ENCODE results near the gene MAFG. TPM values are rescaled to one million over a fixed set of nuclear protein-coding genes. Genes with fewer than 3 reads are reported as not detected.
A peak's percentile ranks its signal among the peaks of the same experiment; 100 is the strongest.

MAFG gene
- total and polyA plus RNA-seq, 8 donors: 2.3 to 30.4 (median 11.2) TPM

GRCh38 chr17:81890447-81891302, 36.9 kb downstream of the MAFG start:
- DNase-seq: peak in 1 of 2 donors; percentile 62
- WGBS, 5 donors: 4 to 18% (median 6%) methylated on average over 22 to 69 of the region's 69 CpGs
- H3K36me3 ChIP-seq: peaks cover 36 to 72% (median 64%) of the 10 kb centered on the region in 4 donors
- intact Hi-C loops (cut with DNase I; ENCODE audit: low total_unique reads): no loop called here
- peak overlapping the region; percentile 75 to 96 (median 95) for H3K27ac ChIP-seq
- H3K9me3 ChIP-seq: no peaks in the 10 kb centered on the region
- peak overlapping the region; percentile 77 to 98 (median 93) for H3K4me3 ChIP-seq
- no peak for TF ChIP-seq CTCF (IDR thresholded peaks at IDR 0.05)
- no peak for TF ChIP-seq POLR2AphosphoS5 (IDR thresholded peaks at IDR 0.05)
- no peak for TF ChIP-seq POLR2A (IDR thresholded peaks at IDR 0.05)
- H3K4me1 ChIP-seq: peaks cover 23 to 42% (median 36%) of the 10 kb centered on the region in 4 donors
- H3K27me3 ChIP-seq: no peaks in the 10 kb centered on the region

GRCh38 chr17:81889602-81890001, 37.9 kb downstream of the MAFG start:
- H3K27me3 ChIP-seq: no peaks in the 10 kb centered on the region
- intact Hi-C loops (cut with DNase I; ENCODE audit: low total_unique reads): no loop called here
- H3K9me3 ChIP-seq: no peaks in the 10 kb centered on the region
- peak overlapping the region in 2 of 4 donors; percentile 90 to 98 for H3K4me3 ChIP-seq
- peaks cover 33 to 72% (median 64%) of the 10 kb centered on the region in 4 donors for H3K36me3 ChIP-seq
- H3K4me1 ChIP-seq: peaks cover 23 to 42% (median 36%) of the 10 kb centered on the region in 4 donors
- 79 to 89% (median 86%) methylated on average over 9 of the region's 9 CpGs for WGBS, 5 donors
- no peak for DNase-seq
- H3K27ac ChIP-seq: no peak overlapping the region
- TF ChIP-seq CTCF (IDR thresholded peaks at IDR 0.05): no peak
- no peak for TF ChIP-seq EP300 (IDR thresholded peaks at IDR 0.05)
- TF ChIP-seq POLR2AphosphoS5 (IDR thresholded peaks at IDR 0.05): no peak
- no peak for TF ChIP-seq POLR2A (IDR thresholded peaks at IDR 0.05)

- Histone ChIP-seq H3K9me3 (no peaks in the 10 kb centered on the region), H3K36me3 (peaks cover 33 to 72% (median 64%) of the 10 kb centered on the region in 4 donors), H3K4me1 (peaks cover 23 to 42% (median 36%) of the 10 kb centered on the region in 4 donors), H3K27ac (no peak overlapping the region), H3K4me3 (no peak overlapping the region), H3K27me3 (no peaks in the 10 kb centered on the region)
- intact Hi-C loops (cut with DNase I; ENCODE audit: low total_unique reads): no loop called here
- TF ChIP-seq POLR2AphosphoS5 (IDR thresholded peaks at IDR 0.05) (no peak), EP300 (IDR thresholded peaks at IDR 0.05) (no peak), CTCF (IDR thresholded peaks at IDR 0.05) (no peak), POLR2A (IDR thresholded peaks at IDR 0.05) (no peak)
- 90 to 92% (median 91%) methylated on average over 15 to 16 of the region's 16 CpGs for WGBS, 5 donors
- DNase-seq: no peak
Observed at GRCh38 chr17:81888988-81889595, 38.4 kb downstream of the MAFG start.

- Histone ChIP-seq H3K27me3 (no peaks in the 10 kb centered on the region), H3K27ac (no peak overlapping the region), H3K9me3 (no peaks in the 10 kb centered on the region), H3K4me1 (peaks cover 23 to 42% (median 35%) of the 10 kb centered on the region in 4 donors), H3K4me3 (no peak overlapping the region), H3K36me3 (peaks cover 33 to 71% (median 66%) of the 10 kb centered on the region in 4 donors)
- intact Hi-C loops (cut with DNase I; ENCODE audit: low total_unique reads): no loop called here
- DNase-seq: no peak
- no peak for TF ChIP-seq CTCF (IDR thresholded peaks at IDR 0.05)
- TF ChIP-seq POLR2A (IDR thresholded peaks at IDR 0.05): no peak
- no peak for TF ChIP-seq EP300 (IDR thresholded peaks at IDR 0.05)
- no peak for TF ChIP-seq POLR2AphosphoS5 (IDR thresholded peaks at IDR 0.05)
- 93 to 95% (median 94%) methylated on average over 43 to 44 of the region's 44 CpGs for WGBS, 5 donors
Observed at GRCh38 chr17:81888105-81888987, 39.2 kb downstream of the MAFG start.
